ENCODE results near the gene MCUB. TPM values are rescaled to one million over a fixed set of nuclear protein-coding genes. Genes with fewer than 3 reads are reported as not detected.

The MCUB gene
- total and polyA plus RNA-seq, 9 of the 15 experiments (the other 6 are each of a cell fraction or from before 2014, with no cell fraction given), result 1.4 to 21.5 (median 5.4) TPM

DNA sequence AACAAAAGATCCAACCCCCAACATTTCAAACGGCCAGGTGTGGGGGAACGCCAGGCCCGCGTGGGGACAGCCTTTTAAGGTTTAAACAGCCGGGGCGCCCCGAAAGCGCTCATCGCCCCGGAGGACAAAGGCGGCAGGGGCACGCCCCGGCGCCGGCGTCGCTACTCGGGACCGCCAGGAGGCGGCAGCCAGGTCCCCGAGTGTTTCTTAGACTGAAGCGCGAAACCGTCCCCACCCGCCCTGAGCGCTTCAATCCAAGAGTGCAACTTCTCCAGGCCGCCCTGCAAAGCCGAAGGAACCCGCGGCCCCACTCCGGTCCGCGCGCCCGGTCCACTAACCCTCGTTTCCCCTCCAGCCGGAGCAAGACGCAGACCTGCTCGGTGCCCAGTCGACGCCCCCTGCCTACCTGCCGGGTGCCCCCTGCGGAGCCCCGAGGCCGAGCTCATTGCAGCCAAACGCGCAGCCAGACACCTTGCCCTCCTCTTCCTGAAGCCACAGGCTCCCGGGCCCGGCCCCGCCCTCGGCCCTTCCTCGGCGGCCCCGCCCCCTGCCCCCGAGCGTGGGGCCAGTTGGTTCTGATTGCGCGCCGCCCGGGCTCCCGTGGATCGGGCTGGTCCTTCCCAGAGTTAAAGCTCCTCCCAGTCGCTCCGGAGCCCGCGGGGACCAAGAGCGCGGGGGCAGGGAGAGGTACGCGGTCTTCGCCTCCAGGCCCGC is 143.1 kb downstream of the MCUB start, which contains the start of gene CASP6 (continued):
- TF ChIP-seq, protein P1, sequence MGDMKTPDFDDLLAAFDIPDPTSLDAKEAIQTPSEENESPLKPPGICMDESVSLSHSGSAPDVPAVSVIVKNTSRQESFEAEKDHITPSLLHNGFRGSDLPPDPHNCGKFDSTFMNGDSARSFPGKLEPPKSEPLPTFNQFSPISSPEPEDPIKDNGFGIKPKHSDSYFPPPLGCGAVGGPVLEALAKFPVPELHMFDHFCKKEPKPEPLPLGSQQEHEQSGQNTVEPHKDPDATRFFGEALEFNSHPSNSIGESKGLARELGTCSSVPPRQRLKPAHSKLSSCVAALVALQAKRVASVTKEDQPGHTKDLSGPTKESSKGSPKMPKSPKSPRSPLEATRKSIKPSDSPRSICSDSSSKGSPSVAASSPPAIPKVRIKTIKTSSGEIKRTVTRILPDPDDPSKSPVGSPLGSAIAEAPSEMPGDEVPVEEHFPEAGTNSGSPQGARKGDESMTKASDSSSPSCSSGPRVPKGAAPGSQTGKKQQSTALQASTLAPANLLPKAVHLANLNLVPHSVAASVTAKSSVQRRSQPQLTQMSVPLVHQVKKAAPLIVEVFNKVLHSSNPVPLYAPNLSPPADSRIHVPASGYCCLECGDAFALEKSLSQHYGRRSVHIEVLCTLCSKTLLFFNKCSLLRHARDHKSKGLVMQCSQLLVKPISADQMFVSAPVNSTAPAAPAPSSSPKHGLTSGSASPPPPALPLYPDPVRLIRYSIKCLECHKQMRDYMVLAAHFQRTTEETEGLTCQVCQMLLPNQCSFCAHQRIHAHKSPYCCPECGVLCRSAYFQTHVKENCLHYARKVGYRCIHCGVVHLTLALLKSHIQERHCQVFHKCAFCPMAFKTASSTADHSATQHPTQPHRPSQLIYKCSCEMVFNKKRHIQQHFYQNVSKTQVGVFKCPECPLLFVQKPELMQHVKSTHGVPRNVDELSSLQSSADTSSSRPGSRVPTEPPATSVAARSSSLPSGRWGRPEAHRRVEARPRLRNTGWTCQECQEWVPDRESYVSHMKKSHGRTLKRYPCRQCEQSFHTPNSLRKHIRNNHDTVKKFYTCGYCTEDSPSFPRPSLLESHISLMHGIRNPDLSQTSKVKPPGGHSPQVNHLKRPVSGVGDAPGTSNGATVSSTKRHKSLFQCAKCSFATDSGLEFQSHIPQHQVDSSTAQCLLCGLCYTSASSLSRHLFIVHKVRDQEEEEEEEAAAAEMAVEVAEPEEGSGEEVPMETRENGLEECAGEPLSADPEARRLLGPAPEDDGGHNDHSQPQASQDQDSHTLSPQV (IDR thresholded peaks at IDR 0.05), result peak; percentile 33; the same call in 1 of the 2 replicates
- TF ChIP-seq FIP1L1 (IDR thresholded peaks at IDR 0.05; ENCODE audit: low read depth, low read length, poor library complexity, severe bottlenecking), result peak; percentile 59
- TF ChIP-seq RBM22 (IDR thresholded peaks at IDR 0.05; ENCODE audit: low read depth, low read length, poor library complexity, severe bottlenecking), result peak; percentile 96
- TF ChIP-seq CBFA2T3 (IDR thresholded peaks at IDR 0.05), result no peak
- TF ChIP-seq, protein P2, sequence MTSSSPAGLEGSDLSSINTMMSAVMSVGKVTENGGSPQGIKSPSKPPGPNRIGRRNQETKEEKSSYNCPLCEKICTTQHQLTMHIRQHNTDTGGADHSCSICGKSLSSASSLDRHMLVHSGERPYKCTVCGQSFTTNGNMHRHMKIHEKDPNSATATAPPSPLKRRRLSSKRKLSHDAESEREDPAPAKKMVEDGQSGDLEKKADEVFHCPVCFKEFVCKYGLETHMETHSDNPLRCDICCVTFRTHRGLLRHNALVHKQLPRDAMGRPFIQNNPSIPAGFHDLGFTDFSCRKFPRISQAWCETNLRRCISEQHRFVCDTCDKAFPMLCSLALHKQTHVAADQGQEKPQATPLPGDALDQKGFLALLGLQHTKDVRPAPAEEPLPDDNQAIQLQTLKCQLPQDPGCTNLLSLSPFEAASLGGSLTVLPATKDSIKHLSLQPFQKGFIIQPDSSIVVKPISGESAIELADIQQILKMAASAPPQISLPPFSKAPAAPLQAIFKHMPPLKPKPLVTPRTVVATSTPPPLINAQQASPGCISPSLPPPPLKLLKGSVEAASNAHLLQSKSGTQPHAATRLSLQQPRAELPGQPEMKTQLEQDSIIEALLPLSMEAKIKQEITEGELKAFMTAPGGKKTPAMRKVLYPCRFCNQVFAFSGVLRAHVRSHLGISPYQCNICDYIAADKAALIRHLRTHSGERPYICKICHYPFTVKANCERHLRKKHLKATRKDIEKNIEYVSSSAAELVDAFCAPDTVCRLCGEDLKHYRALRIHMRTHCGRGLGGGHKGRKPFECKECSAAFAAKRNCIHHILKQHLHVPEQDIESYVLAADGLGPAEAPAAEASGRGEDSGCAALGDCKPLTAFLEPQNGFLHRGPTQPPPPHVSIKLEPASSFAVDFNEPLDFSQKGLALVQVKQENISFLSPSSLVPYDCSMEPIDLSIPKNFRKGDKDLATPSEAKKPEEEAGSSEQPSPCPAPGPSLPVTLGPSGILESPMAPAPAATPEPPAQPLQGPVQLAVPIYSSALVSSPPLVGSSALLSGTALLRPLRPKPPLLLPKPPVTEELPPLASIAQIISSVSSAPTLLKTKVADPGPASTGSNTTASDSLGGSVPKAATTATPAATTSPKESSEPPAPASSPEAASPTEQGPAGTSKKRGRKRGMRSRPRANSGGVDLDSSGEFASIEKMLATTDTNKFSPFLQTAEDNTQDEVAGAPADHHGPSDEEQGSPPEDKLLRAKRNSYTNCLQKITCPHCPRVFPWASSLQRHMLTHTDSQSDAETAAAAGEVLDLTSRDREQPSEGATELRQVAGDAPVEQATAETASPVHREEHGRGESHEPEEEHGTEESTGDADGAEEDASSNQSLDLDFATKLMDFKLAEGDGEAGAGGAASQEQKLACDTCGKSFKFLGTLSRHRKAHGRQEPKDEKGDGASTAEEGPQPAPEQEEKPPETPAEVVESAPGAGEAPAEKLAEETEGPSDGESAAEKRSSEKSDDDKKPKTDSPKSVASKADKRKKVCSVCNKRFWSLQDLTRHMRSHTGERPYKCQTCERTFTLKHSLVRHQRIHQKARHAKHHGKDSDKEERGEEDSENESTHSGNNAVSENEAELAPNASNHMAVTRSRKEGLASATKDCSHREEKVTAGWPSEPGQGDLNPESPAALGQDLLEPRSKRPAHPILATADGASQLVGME (CRISPR knock-in tag; IDR thresholded peaks at IDR 0.05), result no peak; the same call in 1 of the 2 replicates
- TF ChIP-seq KAT8 (IDR thresholded peaks at IDR 0.05; ENCODE audit: low read depth), result no peak
- peak in 1 of 3 experiments; percentile 61 for TF ChIP-seq YY1 (IDR thresholded peaks at IDR 0.05; ENCODE audit: borderline replicate concordance in 1 of 3, control insufficient read depth in 1 of 3, extremely low read depth in 1 of 3, insufficient read depth in 3 of 3, insufficient read length in 1 of 3, insufficient replicate concordance in 2 of 3, low read depth in 1 of 3, low read length in 2 of 3)
- TF ChIP-seq SIN3B (IDR thresholded peaks at IDR 0.05; ENCODE audit: low read depth), result 0 out of 2 replicates have a peak, but pooled peaks have one; percentile 21
- TF ChIP-seq, protein P3, sequence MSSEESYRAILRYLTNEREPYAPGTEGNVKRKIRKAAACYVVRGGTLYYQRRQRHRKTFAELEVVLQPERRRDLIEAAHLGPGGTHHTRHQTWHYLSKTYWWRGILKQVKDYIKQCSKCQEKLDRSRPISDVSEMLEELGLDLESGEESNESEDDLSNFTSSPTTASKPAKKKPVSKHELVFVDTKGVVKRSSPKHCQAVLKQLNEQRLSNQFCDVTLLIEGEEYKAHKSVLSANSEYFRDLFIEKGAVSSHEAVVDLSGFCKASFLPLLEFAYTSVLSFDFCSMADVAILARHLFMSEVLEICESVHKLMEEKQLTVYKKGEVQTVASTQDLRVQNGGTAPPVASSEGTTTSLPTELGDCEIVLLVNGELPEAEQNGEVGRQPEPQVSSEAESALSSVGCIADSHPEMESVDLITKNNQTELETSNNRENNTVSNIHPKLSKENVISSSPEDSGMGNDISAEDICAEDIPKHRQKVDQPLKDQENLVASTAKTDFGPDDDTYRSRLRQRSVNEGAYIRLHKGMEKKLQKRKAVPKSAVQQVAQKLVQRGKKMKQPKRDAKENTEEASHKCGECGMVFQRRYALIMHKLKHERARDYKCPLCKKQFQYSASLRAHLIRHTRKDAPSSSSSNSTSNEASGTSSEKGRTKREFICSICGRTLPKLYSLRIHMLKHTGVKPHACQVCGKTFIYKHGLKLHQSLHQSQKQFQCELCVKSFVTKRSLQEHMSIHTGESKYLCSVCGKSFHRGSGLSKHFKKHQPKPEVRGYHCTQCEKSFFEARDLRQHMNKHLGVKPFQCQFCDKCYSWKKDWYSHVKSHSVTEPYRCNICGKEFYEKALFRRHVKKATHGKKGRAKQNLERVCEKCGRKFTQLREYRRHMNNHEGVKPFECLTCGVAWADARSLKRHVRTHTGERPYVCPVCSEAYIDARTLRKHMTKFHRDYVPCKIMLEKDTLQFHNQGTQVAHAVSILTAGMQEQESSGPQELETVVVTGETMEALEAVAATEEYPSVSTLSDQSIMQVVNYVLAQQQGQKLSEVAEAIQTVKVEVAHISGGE (CRISPR knock-in tag; IDR thresholded peaks at IDR 0.05), result peak in 1 of 3 experiments; percentile 13; a peak in 1 of 6 replicates
